Measurements from ENCODE around the gene P2RY13. TPM values are rescaled to one million over a fixed set of nuclear protein-coding genes. Genes with fewer than 3 reads are reported as not detected.

Gene P2RY13
- total RNA-seq, 2 donors from 2014 or later, result not detected

DNA sequence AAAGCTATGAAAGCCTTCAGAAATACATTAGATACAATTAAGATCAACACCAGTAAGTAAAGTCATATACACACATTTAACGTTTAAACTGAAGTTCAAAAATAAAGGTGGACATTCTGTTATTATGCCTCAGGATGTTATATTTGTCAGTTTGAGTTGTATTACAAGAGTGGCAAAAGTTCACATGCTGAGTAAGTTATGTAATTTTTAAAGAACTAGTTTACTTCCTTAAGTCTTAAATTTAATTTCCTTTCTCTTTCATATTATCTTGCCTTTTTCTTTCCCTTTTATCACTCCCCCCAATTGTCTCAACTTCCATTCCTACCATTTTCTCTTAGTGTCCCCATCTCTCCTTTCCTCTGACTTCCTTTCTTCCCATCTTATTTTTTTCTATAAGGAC, 7.8 kb downstream of the P2RY13 start:
- Mint-ChIP-seq H3K4me3 (no peak overlapping the region), H3K27ac (no peak overlapping the region), H3K27me3 (ENCODE audit: insufficient read depth) (no peaks in the 10 kb centered on the region), H3K9me3 (no peaks in the 10 kb centered on the region), H3K4me1 (peaks cover 13% of the 10 kb centered on the region), H3K36me3 (ENCODE audit: low read depth) (no peaks in the 10 kb centered on the region)
- no peak overlapping the region for H3K9ac ChIP-seq (ENCODE audit: extremely low read depth, low read length, poor library complexity, severe bottlenecking)
- no peaks in the 10 kb centered on the region for H3K27me3 ChIP-seq (ENCODE audit: control insufficient read depth, insufficient read depth, low read length, poor library complexity, severe bottlenecking)
- no peaks in the 10 kb centered on the region for H3K4me1 ChIP-seq (ENCODE audit: control insufficient read depth, insufficient read depth, low read length)
- WGBS, 2 experiments (ENCODE audit: insufficient coverage in 1 of 2, insufficient read length in 1 of 2), result 100% methylated on average over 1 of the region's 1 CpG; no CpG with 5 or more reads in 1 of the 2 experiments
- no peaks in the 10 kb centered on the region for H3K36me3 ChIP-seq (ENCODE audit: control insufficient read depth, insufficient read depth, low read length)
- no peak overlapping the region for H3K27ac ChIP-seq (ENCODE audit: low read depth, low read length)
- H3K4me3 ChIP-seq (ENCODE audit: low read length), result no peak overlapping the region
- no peaks in the 10 kb centered on the region for H3K9me3 ChIP-seq (ENCODE audit: control insufficient read depth, low read length)
- DNase-seq, result no peak
- TF ChIP-seq, protein P1, sequence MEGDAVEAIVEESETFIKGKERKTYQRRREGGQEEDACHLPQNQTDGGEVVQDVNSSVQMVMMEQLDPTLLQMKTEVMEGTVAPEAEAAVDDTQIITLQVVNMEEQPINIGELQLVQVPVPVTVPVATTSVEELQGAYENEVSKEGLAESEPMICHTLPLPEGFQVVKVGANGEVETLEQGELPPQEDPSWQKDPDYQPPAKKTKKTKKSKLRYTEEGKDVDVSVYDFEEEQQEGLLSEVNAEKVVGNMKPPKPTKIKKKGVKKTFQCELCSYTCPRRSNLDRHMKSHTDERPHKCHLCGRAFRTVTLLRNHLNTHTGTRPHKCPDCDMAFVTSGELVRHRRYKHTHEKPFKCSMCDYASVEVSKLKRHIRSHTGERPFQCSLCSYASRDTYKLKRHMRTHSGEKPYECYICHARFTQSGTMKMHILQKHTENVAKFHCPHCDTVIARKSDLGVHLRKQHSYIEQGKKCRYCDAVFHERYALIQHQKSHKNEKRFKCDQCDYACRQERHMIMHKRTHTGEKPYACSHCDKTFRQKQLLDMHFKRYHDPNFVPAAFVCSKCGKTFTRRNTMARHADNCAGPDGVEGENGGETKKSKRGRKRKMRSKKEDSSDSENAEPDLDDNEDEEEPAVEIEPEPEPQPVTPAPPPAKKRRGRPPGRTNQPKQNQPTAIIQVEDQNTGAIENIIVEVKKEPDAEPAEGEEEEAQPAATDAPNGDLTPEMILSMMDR (conservative IDR thresholded peaks at IDR 0.05), result no peak

DNA sequence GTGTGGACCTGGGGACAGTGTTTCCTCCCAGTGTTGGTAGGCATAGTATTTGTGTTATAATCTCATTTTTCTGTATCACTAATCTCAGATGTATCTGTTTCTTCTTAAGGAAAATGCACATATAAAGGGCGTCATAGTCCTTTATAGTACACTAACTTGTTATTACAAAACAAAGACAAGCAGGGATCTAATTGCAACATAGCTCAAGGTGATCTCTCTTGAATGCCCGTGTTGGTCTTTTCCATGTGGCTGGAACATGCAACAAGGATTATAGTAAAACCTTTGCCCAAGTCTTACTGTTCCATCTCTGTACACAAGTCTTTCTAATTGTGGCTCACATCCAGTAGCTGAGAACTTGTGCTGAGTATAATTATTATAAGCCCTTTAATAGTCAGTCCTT, 9.2 kb downstream of the P2RY13 start:
- DNase-seq, result no peak
- Mint-ChIP-seq H3K27me3 (ENCODE audit: insufficient read depth) (no peaks in the 10 kb centered on the region), H3K9me3 (no peaks in the 10 kb centered on the region), H3K27ac (no peak overlapping the region), H3K36me3 (ENCODE audit: low read depth) (no peaks in the 10 kb centered on the region), H3K4me3 (no peak overlapping the region), H3K4me1 (peaks cover 27% of the 10 kb centered on the region)
- TF ChIP-seq, protein P1 (conservative IDR thresholded peaks at IDR 0.05), result no peak
- no peaks in the 10 kb centered on the region for H3K27me3 ChIP-seq (ENCODE audit: control insufficient read depth, insufficient read depth, low read length, poor library complexity, severe bottlenecking)
- no peak overlapping the region for H3K4me3 ChIP-seq (ENCODE audit: low read length)
- WGBS, 2 experiments (ENCODE audit: insufficient coverage in 1 of 2, insufficient read length in 1 of 2), result 93 to 96% methylated on average over 2 of the region's 2 CpGs
- peaks cover 4% of the 10 kb centered on the region for H3K4me1 ChIP-seq (ENCODE audit: control insufficient read depth, insufficient read depth, low read length)
- H3K9me3 ChIP-seq (ENCODE audit: control insufficient read depth, low read length), result no peaks in the 10 kb centered on the region
- no peak overlapping the region for H3K9ac ChIP-seq (ENCODE audit: extremely low read depth, low read length, poor library complexity, severe bottlenecking)
- H3K36me3 ChIP-seq (ENCODE audit: control insufficient read depth, insufficient read depth, low read length), result no peaks in the 10 kb centered on the region
- no peak overlapping the region for H3K27ac ChIP-seq (ENCODE audit: low read depth, low read length)

DNA sequence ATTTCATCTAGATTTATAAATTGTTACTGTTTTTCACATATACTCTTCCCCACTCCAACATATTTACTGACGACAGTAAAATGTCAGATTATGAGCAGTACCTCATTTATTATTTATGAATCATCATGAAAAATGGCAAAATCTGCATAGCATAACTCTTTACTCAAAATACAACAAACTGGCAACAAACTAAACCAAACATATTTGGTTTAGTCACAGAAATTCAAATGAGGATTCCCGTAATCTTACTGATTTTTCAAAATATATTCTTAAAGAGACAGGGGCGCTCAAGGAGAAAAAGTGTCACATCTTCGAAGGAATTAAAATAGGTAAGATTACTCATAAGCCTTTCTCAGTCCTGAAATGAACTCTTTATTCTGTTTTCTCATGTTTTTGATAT, 9.7 kb downstream of the P2RY13 start:
- Histone ChIP-seq H3K9me3 (ENCODE audit: control insufficient read depth, low read length) (no peaks in the 10 kb centered on the region), H3K9ac (ENCODE audit: extremely low read depth, low read length, poor library complexity, severe bottlenecking) (no peak overlapping the region), H3K4me1 (ENCODE audit: control insufficient read depth, insufficient read depth, low read length) (peaks cover 9% of the 10 kb centered on the region), H3K4me3 (ENCODE audit: low read length) (no peak overlapping the region), H3K27me3 (ENCODE audit: control insufficient read depth, insufficient read depth, low read length, poor library complexity, severe bottlenecking) (no peaks in the 10 kb centered on the region), H3K27ac (ENCODE audit: low read depth, low read length) (no peak overlapping the region), H3K36me3 (ENCODE audit: control insufficient read depth, insufficient read depth, low read length) (no peaks in the 10 kb centered on the region)
- Mint-ChIP-seq H3K27me3 (ENCODE audit: insufficient read depth) (no peaks in the 10 kb centered on the region), H3K27ac (no peak overlapping the region), H3K9me3 (no peaks in the 10 kb centered on the region), H3K4me3 (no peak overlapping the region), H3K4me1 (peaks cover 31% of the 10 kb centered on the region), H3K36me3 (ENCODE audit: low read depth) (no peaks in the 10 kb centered on the region)
- TF ChIP-seq, protein P1 (conservative IDR thresholded peaks at IDR 0.05), result no peak
- WGBS, 2 experiments (ENCODE audit: insufficient coverage in 1 of 2, insufficient read length in 1 of 2), result 98 to 100% methylated on average over 2 to 4 of the region's 4 CpGs
- no peak for DNase-seq

Measured in endodermal cell (in vitro differentiated cells).